OCI-LY3 (cell line): ENCODE measurements around the gene ELP4.

Experiments
- H2AFZ ChIP-seq: fragments of 200-600, 300-600 bp; shearing (Covaris generic); 2 replicates; pipeline ENCODE4 v1.6.0; 2014; ENCODE audit warnings: antibody characterized with exemption, low read depth, low read length
- H3K27ac ChIP-seq: fragments of 200-600, 300-600 bp; sonication (generic); 2 replicates; pipeline ENCODE4 v1.5.1; 2014; ENCODE audit warnings: mild to moderate bottlenecking, low read length, moderate library complexity, mixed read lengths
- H3K27me3 ChIP-seq: fragments of 200-600, 300-600 bp; sonication (generic); 2 replicates; pipeline ENCODE4 v1.6.1; 2014; ENCODE audit warnings: low read depth, low read length, mixed read lengths
- H3K36me3 ChIP-seq: fragments of 200-600, 300-600 bp; sonication (generic); replicated peaks from 2 replicates; pipeline ENCODE3; 2014; ENCODE audit warnings: low read depth, low read length, mixed read lengths
- H3K4me1 ChIP-seq: fragments of 300-600, 200-600 bp; sonication (generic); 2 replicates; pipeline ENCODE4 v1.6.1; 2014; ENCODE audit warnings: low read length, mixed read lengths
- H3K4me2 ChIP-seq: fragments of 200-600, 300-600 bp; sonication (generic); 2 replicates; pipeline ENCODE4 v1.6.1; 2014; ENCODE audit warnings: low read length, mixed read lengths
- H3K4me3 ChIP-seq: fragments of 300-600, 200-600 bp; sonication (generic); 2 replicates; pipeline ENCODE4 v1.5.1; 2014; ENCODE audit warnings: antibody characterized with exemption, mild to moderate bottlenecking, low read length, moderate library complexity
- H3K79me2 ChIP-seq: fragments of 300-600, 200-600 bp; shearing (Covaris generic); 2 replicates; pipeline ENCODE4 v1.6.1; 2014; ENCODE audit warnings: mild to moderate bottlenecking, low read length, mixed read lengths
- H3K9ac ChIP-seq: fragments of 300-600, 200-600 bp; shearing (Covaris generic); 2 replicates; pipeline ENCODE4 v1.6.0; 2014; ENCODE audit warnings: mild to moderate bottlenecking, low read length, moderate library complexity
- H3K9me3 ChIP-seq: fragments of 200-600, 300-600 bp; shearing (Covaris generic); 2 replicates; pipeline ENCODE4 v1.6.1; 2014; ENCODE audit warnings: low read length, mixed read lengths; ENCODE audit not compliant: insufficient read depth
- H4K20me1 ChIP-seq: fragments of 200-600, 300-600 bp; sonication (generic); 2 replicates; pipeline ENCODE4 v1.6.1; 2016; ENCODE audit warnings: low read length, mixed read lengths; ENCODE audit not compliant: insufficient read depth
- CTCF ChIP-seq: fragments of 200-600, 300-600 bp; sonication (generic); IDR thresholded peaks from 2 replicates; pipeline ENCODE4 v1.5.1; 2014; ENCODE audit warnings: antibody characterized with exemption, low read length, low read depth
- EZH2phosphoT487 ChIP-seq: fragments of 200-600 bp; shearing (Covaris generic); IDR thresholded peaks from 2 replicates; pipeline ENCODE4 v1.6.1; 2018; ENCODE audit warnings: antibody characterized with exemption, mixed run types, low read depth

The ELP4 gene

GRCh38 chr11:31821766-31822165, 312.2 kb downstream of the ELP4 start:
- no peaks in the 10 kb centered on the region for H3K79me2 ChIP-seq
- H3K36me3 ChIP-seq: no peaks in the 10 kb centered on the region
- TF ChIP-seq CTCF: no peak
- no peak for TF ChIP-seq EZH2phosphoT487
- no peak overlapping the region for H3K9ac ChIP-seq
- no peaks in the 10 kb centered on the region for H3K4me1 ChIP-seq
- H2AFZ ChIP-seq: no peak overlapping the region
- no peaks in the 10 kb centered on the region for H3K27me3 ChIP-seq
- no peak overlapping the region for H3K4me3 ChIP-seq
- no peak overlapping the region for H3K4me2 ChIP-seq
- H3K9me3 ChIP-seq: no peaks in the 10 kb centered on the region
- H3K27ac ChIP-seq: no peak overlapping the region
- H4K20me1 ChIP-seq: no peaks in the 10 kb centered on the region

DNA sequence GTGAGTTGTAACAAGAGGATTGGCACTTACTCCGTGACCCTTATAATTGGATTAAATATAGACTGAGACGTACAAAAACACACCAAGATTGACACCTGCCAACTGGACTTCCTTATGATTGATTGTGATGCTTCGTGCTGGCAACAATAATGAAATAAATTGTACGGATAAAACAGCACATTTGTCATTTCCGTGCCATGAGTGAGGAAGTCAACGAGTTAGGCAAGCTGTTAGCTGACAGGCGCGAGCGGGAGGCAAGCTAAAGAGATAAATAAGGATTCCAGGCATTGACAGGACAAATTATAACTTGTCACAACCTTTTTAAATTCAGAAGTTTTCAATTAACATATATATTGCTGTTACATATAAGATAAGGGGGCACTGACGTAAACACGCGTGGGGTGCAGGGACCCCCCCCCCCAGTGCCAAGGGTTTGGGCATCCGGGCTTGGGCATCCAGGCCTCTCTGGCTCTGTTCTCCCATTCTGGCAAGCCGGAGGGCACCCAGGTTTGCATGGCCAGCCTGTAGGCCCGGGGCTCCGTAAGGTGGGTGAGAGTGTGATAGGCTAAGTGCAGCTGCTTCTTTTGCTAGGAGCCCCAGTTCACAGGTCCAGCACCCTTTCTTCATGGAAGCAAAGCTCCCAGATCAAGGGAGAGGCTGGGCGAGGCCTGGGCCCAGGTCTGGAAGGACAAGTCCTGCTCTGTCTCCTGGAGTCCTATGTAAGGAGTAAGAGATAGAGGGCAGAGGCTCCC, 312.8 kb downstream of the ELP4 start:
- no peaks in the 10 kb centered on the region for H3K9me3 ChIP-seq
- H3K27me3 ChIP-seq: no peaks in the 10 kb centered on the region
- H3K4me2 ChIP-seq: no peak overlapping the region
- TF ChIP-seq CTCF: no peak
- no peak overlapping the region for H2AFZ ChIP-seq
- no peaks in the 10 kb centered on the region for H3K36me3 ChIP-seq
- H3K4me3 ChIP-seq: no peak overlapping the region
- no peak overlapping the region for H3K27ac ChIP-seq
- H4K20me1 ChIP-seq: no peaks in the 10 kb centered on the region
- H3K9ac ChIP-seq: no peak overlapping the region
- no peaks in the 10 kb centered on the region for H3K79me2 ChIP-seq
- no peaks in the 10 kb centered on the region for H3K4me1 ChIP-seq

GRCh38 chr11:31822927-31823643, 313.5 kb downstream of the ELP4 start:
- Histone ChIP-seq H3K4me1 (no peaks in the 10 kb centered on the region), H3K9me3 (no peaks in the 10 kb centered on the region), H3K36me3 (no peaks in the 10 kb centered on the region), H4K20me1 (no peaks in the 10 kb centered on the region), H2AFZ (no peak overlapping the region), H3K79me2 (no peaks in the 10 kb centered on the region), H3K4me3 (no peak overlapping the region), H3K27me3 (no peaks in the 10 kb centered on the region), H3K4me2 (no peak overlapping the region), H3K9ac (no peak overlapping the region), H3K27ac (no peak overlapping the region)
- TF ChIP-seq CTCF (no peak), EZH2phosphoT487 (no peak)

DNA sequence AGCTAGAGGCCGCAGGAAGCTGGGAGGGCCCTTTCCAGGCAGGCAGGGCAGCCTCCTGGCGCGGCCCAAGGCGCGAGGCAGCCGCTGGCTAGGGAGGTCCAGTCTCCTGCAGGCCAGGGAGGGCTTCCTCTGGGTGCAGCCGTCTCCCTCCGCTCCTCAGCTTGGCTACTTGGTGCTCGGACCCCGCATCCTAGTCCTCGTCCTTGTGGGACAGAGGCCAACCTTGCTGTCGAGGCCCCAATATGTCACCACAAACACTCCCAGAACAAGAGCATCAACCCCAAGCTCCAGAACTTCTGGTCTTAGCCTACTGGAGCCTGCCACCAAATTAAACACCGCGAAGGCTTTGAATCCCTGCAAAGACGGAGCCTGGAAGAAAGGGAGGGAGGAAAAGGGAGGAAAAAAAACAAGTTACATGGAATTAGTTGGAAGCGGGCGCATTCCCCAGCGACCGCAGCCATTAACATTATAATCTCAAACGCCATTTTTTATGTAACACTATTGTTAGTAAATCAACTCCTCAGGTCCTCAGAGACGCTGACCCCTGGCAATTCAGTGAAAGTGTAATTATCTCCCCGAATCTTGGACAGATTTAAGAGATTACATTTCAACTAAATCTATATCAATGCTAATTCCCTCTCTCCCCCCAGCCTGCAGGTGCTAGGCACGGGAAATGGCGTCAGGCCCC, 314.2 kb downstream of the ELP4 start:
- Histone ChIP-seq H3K27me3 (no peaks in the 10 kb centered on the region), H3K9ac (no peak overlapping the region), H4K20me1 (no peaks in the 10 kb centered on the region), H2AFZ (no peak overlapping the region), H3K4me1 (no peaks in the 10 kb centered on the region), H3K9me3 (no peaks in the 10 kb centered on the region), H3K4me3 (no peak overlapping the region), H3K4me2 (no peak overlapping the region), H3K36me3 (no peaks in the 10 kb centered on the region), H3K79me2 (no peaks in the 10 kb centered on the region), H3K27ac (no peak overlapping the region)
- TF ChIP-seq CTCF: no peak
- TF ChIP-seq EZH2phosphoT487: no peak
